ENCODE data around the gene EPS15.
"Not testable (repeated sequence)": the region's sequence is repeated elsewhere in the genome, so short reads cannot be mapped to it uniquely, and the experiment has no call there.

GRCh38 chr1:51390641-51391040 lies 128.4 kb downstream of the EPS15 start:
- TF ChIP-seq CTCF (IDR thresholded peaks at IDR 0.05); JUN (CRISPR knock-in tag; IDR thresholded peaks at IDR 0.05); ZNF121 (CRISPR knock-in tag; IDR thresholded peaks at IDR 0.05); TEAD4 (CRISPR knock-in tag; IDR thresholded peaks at IDR 0.05); PRRX2 (CRISPR knock-in tag; IDR thresholded peaks at IDR 0.05); ATF3 (CRISPR knock-in tag; conservative IDR thresholded peaks at IDR 0.05); E2F4 (CRISPR knock-in tag; IDR thresholded peaks at IDR 0.05; ENCODE audit: borderline replicate concordance, low read depth); SP1 (CRISPR knock-in tag; conservative IDR thresholded peaks at IDR 0.05); FOXP1 (CRISPR knock-in tag; IDR thresholded peaks at IDR 0.05; ENCODE audit: borderline replicate concordance); ZSCAN18 (CRISPR knock-in tag; IDR thresholded peaks at IDR 0.05); NFYB (CRISPR knock-in tag; conservative IDR thresholded peaks at IDR 0.05; ENCODE audit: low read depth); STAT6 (CRISPR knock-in tag; conservative IDR thresholded peaks at IDR 0.05; ENCODE audit: low read depth); FOXK1 (CRISPR knock-in tag; IDR thresholded peaks at IDR 0.05): not testable (repeated sequence)
